Measurements from ENCODE around the gene SETD1A. TPM values are rescaled to one million over a fixed set of nuclear protein-coding genes. Genes with fewer than 3 reads are reported as not detected.

SETD1A gene
- total and polyA plus RNA-seq, 2 donors from 2014 or later = 4.8 to 18.8 TPM

DNA sequence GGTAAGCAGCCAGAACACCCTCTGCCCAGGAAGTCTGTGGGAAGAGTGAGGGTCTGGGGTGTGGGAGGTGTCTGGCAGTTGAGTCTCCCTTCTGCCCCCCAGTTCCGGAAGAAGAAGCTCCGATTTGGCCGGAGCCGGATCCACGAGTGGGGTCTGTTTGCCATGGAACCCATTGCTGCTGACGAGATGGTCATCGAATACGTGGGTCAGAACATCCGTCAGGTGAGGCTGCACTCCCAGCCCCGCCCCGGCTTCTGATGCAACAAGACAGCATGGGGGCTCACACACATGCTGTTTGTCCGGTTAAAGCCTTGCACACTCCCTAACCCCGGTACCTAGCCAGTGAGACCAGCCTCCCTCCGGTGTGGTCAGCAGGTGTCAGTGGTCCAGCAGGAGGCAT is 23.4 kb downstream of the SETD1A start:
- Histone ChIP-seq H3K4me1 (ENCODE audit: control insufficient read depth in 2 of 3, insufficient read depth in 2 of 3, low read depth in 1 of 3, low read length in 3 of 3) (peaks cover 0 to 8% (median 5%) of the 10 kb centered on the region in 3 donors), H3K9ac (ENCODE audit: low read length in 3 of 3) (no peak overlapping the region), H3K27me3 (ENCODE audit: control insufficient read depth, insufficient read depth, low read length) (no peaks in the 10 kb centered on the region), H3K36me3 (ENCODE audit: control insufficient read depth in 2 of 3, insufficient read depth in 3 of 3, low read length in 3 of 3) (peaks cover 0 to 25% (median 13%) of the 10 kb centered on the region in 3 donors), H3K27ac (ENCODE audit: low read depth in 2 of 2, low read length in 2 of 2) (no peak overlapping the region), H3K9me3 (ENCODE audit: control insufficient read depth in 2 of 3, insufficient read depth in 1 of 3, low read length in 3 of 3) (no peaks in the 10 kb centered on the region), H3K4me3 (ENCODE audit: low read length in 3 of 3) (no peak overlapping the region)
- TF ChIP-seq, protein P1, sequence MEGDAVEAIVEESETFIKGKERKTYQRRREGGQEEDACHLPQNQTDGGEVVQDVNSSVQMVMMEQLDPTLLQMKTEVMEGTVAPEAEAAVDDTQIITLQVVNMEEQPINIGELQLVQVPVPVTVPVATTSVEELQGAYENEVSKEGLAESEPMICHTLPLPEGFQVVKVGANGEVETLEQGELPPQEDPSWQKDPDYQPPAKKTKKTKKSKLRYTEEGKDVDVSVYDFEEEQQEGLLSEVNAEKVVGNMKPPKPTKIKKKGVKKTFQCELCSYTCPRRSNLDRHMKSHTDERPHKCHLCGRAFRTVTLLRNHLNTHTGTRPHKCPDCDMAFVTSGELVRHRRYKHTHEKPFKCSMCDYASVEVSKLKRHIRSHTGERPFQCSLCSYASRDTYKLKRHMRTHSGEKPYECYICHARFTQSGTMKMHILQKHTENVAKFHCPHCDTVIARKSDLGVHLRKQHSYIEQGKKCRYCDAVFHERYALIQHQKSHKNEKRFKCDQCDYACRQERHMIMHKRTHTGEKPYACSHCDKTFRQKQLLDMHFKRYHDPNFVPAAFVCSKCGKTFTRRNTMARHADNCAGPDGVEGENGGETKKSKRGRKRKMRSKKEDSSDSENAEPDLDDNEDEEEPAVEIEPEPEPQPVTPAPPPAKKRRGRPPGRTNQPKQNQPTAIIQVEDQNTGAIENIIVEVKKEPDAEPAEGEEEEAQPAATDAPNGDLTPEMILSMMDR (IDR thresholded peaks at IDR 0.05; ENCODE audit: borderline replicate concordance, extremely low read depth, insufficient read depth) = no peak
- no peak for DNase-seq
- intact Hi-C loops (cut with DNase I) = loop anchor here (10.0 kb wide), 1 partner anchor 464 kb away; the partner anchor contains the start of gene ZNF843
- FAIRE-seq = no peak

DNA sequence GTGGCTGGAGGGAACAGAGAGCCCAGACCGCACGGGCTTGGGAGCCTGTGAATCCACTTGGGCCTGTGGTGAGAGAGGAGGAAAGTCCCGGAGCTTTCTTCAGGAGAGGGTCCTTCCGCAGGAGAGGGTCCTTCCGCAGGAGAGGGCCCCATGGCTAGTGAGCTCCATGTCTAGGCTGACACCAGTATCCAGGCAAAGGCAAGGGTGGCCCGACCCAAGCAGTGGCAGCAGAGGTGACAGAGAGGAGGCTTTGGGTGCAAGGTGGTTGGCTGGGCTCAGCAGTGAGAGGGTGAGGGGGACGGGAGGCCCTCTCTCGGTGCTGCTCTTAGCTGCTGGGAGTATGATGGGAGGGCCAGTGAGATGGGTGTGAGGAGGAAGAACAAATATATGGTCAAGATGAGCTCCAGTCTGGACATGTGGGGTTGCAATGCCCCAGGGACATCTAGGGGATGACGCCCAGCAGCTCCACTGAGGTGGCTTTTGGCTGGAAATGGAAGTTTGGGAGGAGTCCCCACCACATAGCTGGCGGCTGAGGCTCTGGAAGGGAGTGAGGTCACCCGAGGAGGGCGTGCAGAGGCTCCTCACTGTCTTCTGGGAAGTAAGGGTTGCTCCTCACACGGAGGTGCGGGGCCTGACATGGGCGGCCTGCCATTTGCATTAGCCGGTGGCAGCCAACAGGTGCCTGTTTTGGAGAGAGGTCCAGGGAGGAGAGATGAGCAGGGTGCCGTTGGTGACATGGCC is 25.2 kb downstream of the SETD1A start:
- FAIRE-seq = no peak
- intact Hi-C loops (cut with DNase I) = loop anchor here (10.0 kb wide), 1 partner anchor 462 kb away; the partner anchor contains the start of gene ZNF843
- no peaks in the 10 kb centered on the region for H3K27me3 ChIP-seq (ENCODE audit: control insufficient read depth, insufficient read depth, low read length)
- no peak overlapping the region for H3K4me3 ChIP-seq (ENCODE audit: low read length in 3 of 3)
- no peak overlapping the region for H3K27ac ChIP-seq (ENCODE audit: low read depth in 2 of 2, low read length in 2 of 2)
- peaks cover 0 to 9% (median 5%) of the 10 kb centered on the region in 3 donors for H3K4me1 ChIP-seq (ENCODE audit: control insufficient read depth in 2 of 3, insufficient read depth in 2 of 3, low read depth in 1 of 3, low read length in 3 of 3)
- no peak for DNase-seq
- no peak overlapping the region for H3K9ac ChIP-seq (ENCODE audit: low read length in 3 of 3)
- peaks cover 0 to 16% (median 4%) of the 10 kb centered on the region in 3 donors for H3K36me3 ChIP-seq (ENCODE audit: control insufficient read depth in 2 of 3, insufficient read depth in 3 of 3, low read length in 3 of 3)
- TF ChIP-seq, protein P1 (IDR thresholded peaks at IDR 0.05; ENCODE audit: borderline replicate concordance, extremely low read depth, insufficient read depth) = no peak
- no peaks in the 10 kb centered on the region for H3K9me3 ChIP-seq (ENCODE audit: control insufficient read depth in 2 of 3, insufficient read depth in 1 of 3, low read length in 3 of 3)

GRCh38 chr16:30983289-30983889 is 25.8 kb downstream of the SETD1A start:
- FAIRE-seq = no peak
- no peak for DNase-seq
- H3K36me3 ChIP-seq (ENCODE audit: control insufficient read depth in 2 of 3, insufficient read depth in 3 of 3, low read length in 3 of 3) = peaks cover 0 to 16% (median 4%) of the 10 kb centered on the region in 3 donors
- intact Hi-C loops (cut with DNase I) = loop anchor here (10.0 kb wide), 1 partner anchor 461 kb away; the partner anchor contains the start of gene ZNF843
- H3K27ac ChIP-seq (ENCODE audit: low read depth in 2 of 2, low read length in 2 of 2) = no peak overlapping the region
- no peaks in the 10 kb centered on the region for H3K27me3 ChIP-seq (ENCODE audit: control insufficient read depth, insufficient read depth, low read length)
- no peak overlapping the region for H3K9ac ChIP-seq (ENCODE audit: low read length in 3 of 3)
- no peak overlapping the region for H3K4me3 ChIP-seq (ENCODE audit: low read length in 3 of 3)
- no peaks in the 10 kb centered on the region for H3K9me3 ChIP-seq (ENCODE audit: control insufficient read depth in 2 of 3, insufficient read depth in 1 of 3, low read length in 3 of 3)
- TF ChIP-seq, protein P1 (IDR thresholded peaks at IDR 0.05; ENCODE audit: borderline replicate concordance, extremely low read depth, insufficient read depth) = no peak
- peaks cover 0 to 9% (median 5%) of the 10 kb centered on the region in 3 donors for H3K4me1 ChIP-seq (ENCODE audit: control insufficient read depth in 2 of 3, insufficient read depth in 2 of 3, low read depth in 1 of 3, low read length in 3 of 3)

Measured in kidney (tissue), 14 donors.